Raji (cell line): ENCODE results near the gene ANAPC10.

ENCODE experiments used
- POLR2A ChIP-seq: IDR thresholded peaks from 2 replicates; pipeline ENCODE4 v1.6.1; 2011; ENCODE audit warnings: low read depth, low read length, control low read depth; ENCODE audit not compliant: insufficient read depth

The ANAPC10 gene

DNA sequence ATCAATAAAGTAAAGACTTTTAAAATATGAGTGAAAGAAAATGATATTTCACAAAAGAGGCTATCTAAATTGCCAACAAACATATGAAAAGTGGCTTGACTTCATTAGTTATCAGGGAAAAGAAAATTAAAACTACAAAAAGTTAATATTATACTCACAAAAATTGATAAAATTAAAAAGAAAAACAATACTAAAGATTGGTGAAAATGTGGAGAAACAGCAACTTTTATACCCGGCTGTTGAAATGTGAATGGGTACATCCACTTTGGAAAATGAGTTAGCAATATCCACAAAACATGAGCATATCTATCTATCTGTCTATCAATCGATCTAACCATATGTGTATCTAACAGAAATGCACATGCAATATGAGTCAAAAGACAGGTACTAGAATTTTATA, 122.3 kb downstream of the ANAPC10 start:
- no peak for TF ChIP-seq POLR2A

GRCh38 chr4:144970597-144970996, 127.4 kb downstream of the ANAPC10 start:
- TF ChIP-seq POLR2A = no peak

DNA sequence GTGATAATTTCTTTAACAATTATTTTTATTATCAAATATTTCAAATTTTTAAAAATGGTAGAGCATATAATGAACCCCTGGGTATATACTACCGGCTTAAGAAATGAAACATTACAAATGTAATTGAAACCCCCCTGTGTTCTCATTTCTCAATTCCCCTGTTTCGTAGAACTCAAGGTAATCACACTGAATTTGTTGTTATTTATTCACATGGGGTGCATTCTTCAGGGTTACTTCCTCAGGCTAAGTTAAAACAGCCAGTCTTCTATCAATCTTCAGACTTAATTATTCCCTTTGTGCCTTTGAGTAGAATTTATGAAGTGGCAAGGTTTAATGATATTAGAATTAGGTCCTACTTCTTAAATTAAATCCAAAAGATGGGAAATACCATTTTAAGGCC, 128.2 kb downstream of the ANAPC10 start:
- TF ChIP-seq POLR2A = no peak

GRCh38 chr4:144968606-144969005, 129.4 kb downstream of the ANAPC10 start:
- TF ChIP-seq POLR2A = no peak

- no peak for TF ChIP-seq POLR2A
Measured at GRCh38 chr4:144967161-144967560, 130.8 kb downstream of the ANAPC10 start.

GRCh38 chr4:144962300-144962699, 135.7 kb downstream of the ANAPC10 start:
- no peak for TF ChIP-seq POLR2A

- TF ChIP-seq POLR2A = no peak
Measured at GRCh38 chr4:144955104-144955503, 142.9 kb downstream of the ANAPC10 start.

GRCh38 chr4:144954230-144954629, 143.8 kb downstream of the ANAPC10 start:
- TF ChIP-seq POLR2A = no peak

- TF ChIP-seq POLR2A = no peak
Measured at GRCh38 chr4:144948421-144948820, 149.6 kb downstream of the ANAPC10 start.

DNA sequence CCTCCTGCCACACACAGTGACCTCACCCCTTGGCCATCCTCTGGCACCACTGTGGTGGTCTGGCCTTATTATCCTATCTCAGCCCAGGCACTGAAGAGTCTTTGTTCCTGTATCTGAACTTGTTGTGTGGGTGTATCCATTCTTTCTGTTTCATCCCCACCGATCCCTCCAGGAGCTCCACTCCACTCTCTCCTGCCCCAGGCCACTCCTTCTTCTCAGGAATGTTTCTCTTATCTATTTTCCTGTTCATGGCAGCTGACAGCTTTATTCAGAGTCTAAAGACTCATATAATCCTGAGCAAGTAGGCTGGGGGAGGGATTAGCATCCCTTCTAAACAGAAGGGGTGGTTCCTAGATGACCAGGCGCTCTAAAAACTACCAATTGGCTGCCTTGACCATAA, 150.0 kb downstream of the ANAPC10 start:
- no peak for TF ChIP-seq POLR2A
